Mucosa of gallbladder (tissue), 1 donor: ENCODE results near the gene SGK1. TPM values are rescaled to one million over a fixed set of nuclear protein-coding genes. Genes with fewer than 3 reads are reported as not detected.
A peak's percentile ranks its signal among the peaks of the same experiment; 100 is the strongest.
"Not testable (repeated sequence)": the region's sequence is repeated elsewhere in the genome, so short reads cannot be mapped to it uniquely, and the experiment has no call there.

Experiments used
- DNase-seq: peaks from one replicate; pipeline ENCODE4 v3.0.0-alpha.2; 2020; ENCODE audit warnings: low spot score
- total RNA-seq: library from RNA; stranded (reverse); gene quantifications from one replicate; pipeline ENCODE4 v1.2.1, GENCODE V29; 2021
- donor health status: DM: no; HTN: no; CAD: no.

SGK1 gene
- total RNA-seq, 1 donor from 2014 or later = 220 TPM

- DNase-seq = peak; percentile 15
Observed at GRCh38 chr6:134253681-134254080, 64.2 kb downstream of the SGK1 start.

- DNase-seq = no peak
Observed at GRCh38 chr6:134251320-134251719, 66.6 kb downstream of the SGK1 start.

- no peak for DNase-seq
Observed at GRCh38 chr6:134250776-134251175, 67.1 kb downstream of the SGK1 start.

- no peak for DNase-seq
Observed at GRCh38 chr6:134249759-134250602, 67.9 kb downstream of the SGK1 start.

GRCh38 chr6:134249239-134249758 is 68.6 kb downstream of the SGK1 start:
- no peak for DNase-seq

GRCh38 chr6:134247844-134248580 is 69.9 kb downstream of the SGK1 start:
- no peak for DNase-seq

GRCh38 chr6:134247231-134247833 is 70.6 kb downstream of the SGK1 start:
- DNase-seq = no peak

- no peak for DNase-seq
Observed at GRCh38 chr6:134245706-134246105, 72.2 kb downstream of the SGK1 start.

GRCh38 chr6:134245041-134245440 is 72.9 kb downstream of the SGK1 start:
- DNase-seq = peak; percentile 48

- DNase-seq = peak; percentile 64
Observed at GRCh38 chr6:134240665-134241431, 77.1 kb downstream of the SGK1 start.

GRCh38 chr6:134238960-134239795 is 78.7 kb downstream of the SGK1 start:
- DNase-seq = no peak

GRCh38 chr6:134238006-134238405 is 79.9 kb downstream of the SGK1 start:
- no peak for DNase-seq

GRCh38 chr6:134235937-134236751 is 81.8 kb downstream of the SGK1 start:
- DNase-seq = no peak

- DNase-seq = not testable (repeated sequence)
Observed at GRCh38 chr6:134235334-134235733, 82.6 kb downstream of the SGK1 start.

- no peak for DNase-seq
Observed at GRCh38 chr6:134233180-134233955, 84.5 kb downstream of the SGK1 start.

- no peak for DNase-seq
Observed at GRCh38 chr6:134230940-134231339, 87.0 kb downstream of the SGK1 start.

GRCh38 chr6:134230087-134230700 is 87.7 kb downstream of the SGK1 start:
- DNase-seq = no peak

- no peak for DNase-seq
Observed at GRCh38 chr6:134229520-134229919, 88.4 kb downstream of the SGK1 start.
